ENCODE results near the gene DGKD. TPM values are rescaled to one million over a fixed set of nuclear protein-coding genes. Genes with fewer than 3 reads are reported as not detected.

Gene DGKD
- total RNA-seq, 2 experiments from 2014 or later: 147 to 156 TPM

DNA sequence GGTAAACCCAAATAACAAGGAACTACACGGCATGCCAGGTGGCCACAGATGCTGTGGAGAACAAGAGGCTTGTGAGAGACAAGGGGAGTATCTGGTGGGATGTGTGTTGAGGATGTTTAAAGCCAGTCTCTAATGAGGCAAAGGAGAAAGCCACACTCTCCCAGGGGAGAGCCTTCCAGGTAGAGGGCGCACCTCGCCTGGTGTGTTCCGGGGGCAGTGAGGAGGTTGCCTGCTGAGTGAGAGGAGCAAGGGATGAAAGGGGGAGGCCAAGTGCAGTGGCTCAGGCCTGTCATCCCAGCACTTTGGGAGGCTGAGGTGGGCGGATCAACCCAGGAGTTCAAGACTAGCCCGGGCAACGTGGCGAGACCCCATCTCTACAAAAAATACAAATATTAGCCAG is 30.4 kb upstream of the DGKD start:
- TF ChIP-seq, protein P1, sequence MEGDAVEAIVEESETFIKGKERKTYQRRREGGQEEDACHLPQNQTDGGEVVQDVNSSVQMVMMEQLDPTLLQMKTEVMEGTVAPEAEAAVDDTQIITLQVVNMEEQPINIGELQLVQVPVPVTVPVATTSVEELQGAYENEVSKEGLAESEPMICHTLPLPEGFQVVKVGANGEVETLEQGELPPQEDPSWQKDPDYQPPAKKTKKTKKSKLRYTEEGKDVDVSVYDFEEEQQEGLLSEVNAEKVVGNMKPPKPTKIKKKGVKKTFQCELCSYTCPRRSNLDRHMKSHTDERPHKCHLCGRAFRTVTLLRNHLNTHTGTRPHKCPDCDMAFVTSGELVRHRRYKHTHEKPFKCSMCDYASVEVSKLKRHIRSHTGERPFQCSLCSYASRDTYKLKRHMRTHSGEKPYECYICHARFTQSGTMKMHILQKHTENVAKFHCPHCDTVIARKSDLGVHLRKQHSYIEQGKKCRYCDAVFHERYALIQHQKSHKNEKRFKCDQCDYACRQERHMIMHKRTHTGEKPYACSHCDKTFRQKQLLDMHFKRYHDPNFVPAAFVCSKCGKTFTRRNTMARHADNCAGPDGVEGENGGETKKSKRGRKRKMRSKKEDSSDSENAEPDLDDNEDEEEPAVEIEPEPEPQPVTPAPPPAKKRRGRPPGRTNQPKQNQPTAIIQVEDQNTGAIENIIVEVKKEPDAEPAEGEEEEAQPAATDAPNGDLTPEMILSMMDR (IDR thresholded peaks at IDR 0.05): no peak
- no peak overlapping the region for H3K27ac ChIP-seq (ENCODE audit: low read depth in 1 of 2, low read length in 2 of 2)
- intact Hi-C loops (cut with DNase I, micrococcal nuclease): loop anchor here in 1 of 2 experiments (2.0 kb wide), 1 partner anchor 17 kb away; no protein-coding TSS in a partner anchor
- peaks cover 0 to 5% of the 10 kb centered on the region in 2 experiments for H3K9me3 ChIP-seq (ENCODE audit: control insufficient read depth in 1 of 2, insufficient read depth in 1 of 2, low read length in 2 of 2)
- Mint-ChIP-seq H3K27me3 (no peaks in the 10 kb centered on the region), H3K27ac (no peak overlapping the region), H3K36me3 (ENCODE audit: low read depth) (no peaks in the 10 kb centered on the region), H3K9me3 (no peaks in the 10 kb centered on the region), H3K4me1 (ENCODE audit: low read depth) (peaks cover 15% of the 10 kb centered on the region), H3K4me3 (no peak overlapping the region)
- H3K36me3 ChIP-seq (ENCODE audit: insufficient read depth, low read length): no peaks in the 10 kb centered on the region
- no peak overlapping the region for H3K4me3 ChIP-seq (ENCODE audit: low read length)
- POLR2A ChIA-PET: interaction anchor here (2.9 kb wide), 1 partner anchor 8 kb away, joined by 9 read pairs; no protein-coding TSS in a partner anchor
- DNase-seq: no peak
- H3K27me3 ChIP-seq (ENCODE audit: control insufficient read depth in 1 of 2, insufficient read depth in 2 of 2, low read length in 2 of 2): no peaks in the 10 kb centered on the region
- H3K4me1 ChIP-seq (ENCODE audit: insufficient read depth, low read length): peaks cover 9% of the 10 kb centered on the region
- ATAC-seq (ENCODE audit: poor library complexity): no peak
- CTCF ChIA-PET: no interaction called here

DNA sequence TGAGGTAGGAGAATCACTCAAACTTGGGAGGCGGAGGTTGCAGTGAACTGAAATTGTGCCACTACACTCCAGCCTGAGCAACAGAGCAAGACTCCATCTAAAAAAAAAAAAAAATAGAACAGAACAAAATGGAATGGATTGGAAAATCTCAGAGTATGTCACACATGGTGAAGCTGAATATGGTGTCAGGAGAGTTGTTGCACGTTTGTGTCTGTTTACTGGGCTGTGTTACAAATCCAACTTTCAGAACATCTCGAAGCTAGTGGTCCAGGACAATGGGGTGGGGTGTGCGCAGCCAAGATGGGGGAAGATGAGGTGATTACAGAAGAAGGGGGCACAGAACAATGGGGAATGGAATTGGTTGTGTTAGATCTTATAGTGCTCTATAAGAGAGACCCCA is 29.0 kb upstream of the DGKD start:
- Histone ChIP-seq H3K9me3 (ENCODE audit: control insufficient read depth in 1 of 2, insufficient read depth in 1 of 2, low read length in 2 of 2) (peaks cover 0 to 5% of the 10 kb centered on the region in 2 experiments), H3K4me1 (ENCODE audit: insufficient read depth, low read length) (peaks cover 17% of the 10 kb centered on the region), H3K27me3 (ENCODE audit: control insufficient read depth in 1 of 2, insufficient read depth in 2 of 2, low read length in 2 of 2) (no peaks in the 10 kb centered on the region), H3K36me3 (ENCODE audit: insufficient read depth, low read length) (no peaks in the 10 kb centered on the region), H3K27ac (ENCODE audit: low read depth in 1 of 2, low read length in 2 of 2) (no peak overlapping the region), H3K4me3 (ENCODE audit: low read length) (no peak overlapping the region)
- no peaks in the 10 kb centered on the region for H3K36me3 Mint-ChIP-seq (ENCODE audit: low read depth)
- H3K4me3 Mint-ChIP-seq: no peak overlapping the region
- CTCF ChIA-PET: no interaction called here
- no peaks in the 10 kb centered on the region for H3K27me3 Mint-ChIP-seq
- H3K9me3 Mint-ChIP-seq: no peaks in the 10 kb centered on the region
- intact Hi-C loops (cut with DNase I, micrococcal nuclease): no loop called here
- peaks cover 29% of the 10 kb centered on the region for H3K4me1 Mint-ChIP-seq (ENCODE audit: low read depth)
- no peak overlapping the region for H3K27ac Mint-ChIP-seq
- ATAC-seq (ENCODE audit: poor library complexity): no peak
- TF ChIP-seq, protein P1 (IDR thresholded peaks at IDR 0.05): no peak
- DNase-seq: no peak
- POLR2A ChIA-PET: interaction anchor here (0.7 kb wide), 1 partner anchor 97 kb away, joined by 3 read pairs; no protein-coding TSS in a partner anchor

DNA sequence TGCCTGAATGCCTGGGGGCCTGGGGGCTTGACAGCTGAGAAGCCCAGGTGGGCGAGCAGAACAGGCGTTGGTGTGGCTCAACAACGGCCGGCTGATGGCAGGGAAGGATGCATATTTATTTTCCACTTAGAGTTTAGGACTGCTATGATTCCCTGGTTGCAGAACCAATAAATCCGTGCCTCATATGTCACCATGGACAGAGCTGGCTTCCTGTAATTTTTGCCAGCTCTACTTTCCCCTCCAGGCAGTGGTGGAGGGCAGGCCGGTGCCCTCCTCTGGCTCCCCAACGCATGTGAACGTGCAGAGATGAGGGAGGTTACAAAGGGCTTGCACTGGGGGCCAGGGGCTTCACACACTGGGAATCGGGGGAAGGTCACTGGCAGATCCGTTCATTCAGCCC is 28.5 kb upstream of the DGKD start:
- DNase-seq (no peak), ATAC-seq (ENCODE audit: poor library complexity) (no peak)
- Histone ChIP-seq H3K27me3 (ENCODE audit: control insufficient read depth in 1 of 2, insufficient read depth in 2 of 2, low read length in 2 of 2) (no peaks in the 10 kb centered on the region), H3K9me3 (ENCODE audit: control insufficient read depth in 1 of 2, insufficient read depth in 1 of 2, low read length in 2 of 2) (peaks cover 0 to 5% of the 10 kb centered on the region in 2 experiments), H3K4me1 (ENCODE audit: insufficient read depth, low read length) (peaks cover 23% of the 10 kb centered on the region), H3K4me3 (ENCODE audit: low read length) (no peak overlapping the region), H3K27ac (ENCODE audit: low read depth in 1 of 2, low read length in 2 of 2) (no peak overlapping the region), H3K36me3 (ENCODE audit: insufficient read depth, low read length) (no peaks in the 10 kb centered on the region)
- intact Hi-C loops (cut with DNase I, micrococcal nuclease): no loop called here
- H3K27ac Mint-ChIP-seq: no peak overlapping the region
- TF ChIP-seq, protein P1 (IDR thresholded peaks at IDR 0.05): no peak
- ChIA-PET POLR2A (interaction anchor here (0.7 kb wide), 1 partner anchor 96 kb away, joined by 3 read pairs; no protein-coding TSS in a partner anchor), CTCF (no interaction called here)
- no peaks in the 10 kb centered on the region for H3K27me3 Mint-ChIP-seq
- no peaks in the 10 kb centered on the region for H3K9me3 Mint-ChIP-seq
- no peak overlapping the region for H3K4me3 Mint-ChIP-seq
- no peaks in the 10 kb centered on the region for H3K36me3 Mint-ChIP-seq (ENCODE audit: low read depth)
- peaks cover 29% of the 10 kb centered on the region for H3K4me1 Mint-ChIP-seq (ENCODE audit: low read depth)

Data from CD4-positive, alpha-beta T cell (primary cell).